Upper lobe of left lung (tissue), 4 donors: ENCODE data around the gene H2AZ1.

Experiments used
- CTCF ChIP-seq, 6 experiments: fragments of 450-650 bp in 4 of 6; fragments of 200-600 bp in 2 of 6; sonication (generic) in 2 of 6; IDR thresholded peaks; one replicate each; pipeline ENCODE4 v1.5.1; 2016 to 2019; ENCODE audit warnings: antibody characterized with exemption in 6 of 6
- EP300 ChIP-seq, 4 donors: sonication (generic); formaldehyde crosslinking; IDR thresholded peaks; one replicate each; pipeline ENCODE4 v1.5.1; 2017; ENCODE audit warnings: antibody characterized with exemption in 4 of 4, control low read depth in 2 of 4
- POLR2A ChIP-seq, 4 donors: fragments of 450-650 bp; IDR thresholded peaks; one replicate each; pipeline ENCODE4 v1.5.1; 2016 to 2017; ENCODE audit warnings: antibody characterized with exemption in 4 of 4, mild to moderate bottlenecking in 2 of 4
- POLR2AphosphoS5 ChIP-seq, 2 donors: sonication (generic); formaldehyde crosslinking; IDR thresholded peaks; one replicate each; pipeline ENCODE4 v1.5.1; 2017; ENCODE audit warnings: antibody characterized with exemption in 2 of 2

GRCh38 chr4:99983289-99983943, 33.3 kb upstream of the H2AZ1 start:
- TF ChIP-seq POLR2AphosphoS5 (IDR thresholded peaks at IDR 0.05), result no peak
- TF ChIP-seq CTCF (IDR thresholded peaks at IDR 0.05), result no peak
- TF ChIP-seq POLR2A (IDR thresholded peaks at IDR 0.05), result no peak
- TF ChIP-seq EP300 (IDR thresholded peaks at IDR 0.05), result no peak
